Progenitor cell of endocrine pancreas (in vitro differentiated cells): ENCODE data around the gene SEMA6D. TPM values are rescaled to one million over a fixed set of nuclear protein-coding genes. Genes with fewer than 3 reads are reported as not detected.

ENCODE experiments used
- DNase-seq: peaks from one replicate; pipeline ENCODE4 v3.0.0; 2021; ENCODE audit warnings: low spot score; ENCODE audit not compliant: unreplicated experiment
- H3K27ac Mint-ChIP-seq: 2 replicates; pipeline ENCODE4 v1.8.0; 2021; ENCODE audit warnings: mild to moderate bottlenecking, moderate library complexity, mixed read lengths
- H3K27me3 Mint-ChIP-seq: 2 replicates; pipeline ENCODE4 v1.8.0; 2021; ENCODE audit warnings: mixed read lengths
- H3K36me3 Mint-ChIP-seq: 2 replicates; pipeline ENCODE4 v1.8.0; 2022; ENCODE audit warnings: mixed read lengths; ENCODE audit not compliant: insufficient read depth
- H3K4me1 Mint-ChIP-seq: 2 replicates; pipeline ENCODE4 v1.8.0; 2021; ENCODE audit warnings: low read depth, mixed read lengths
- H3K4me3 Mint-ChIP-seq: 2 replicates; pipeline ENCODE4 v1.8.0; 2021; ENCODE audit warnings: low read depth, mild to moderate bottlenecking, moderate library complexity, mixed read lengths
- H3K9me3 Mint-ChIP-seq: 2 replicates; pipeline ENCODE4 v1.8.0; 2021; ENCODE audit warnings: low read depth, mixed read lengths
- total RNA-seq: library from RNA; stranded (reverse); gene quantifications from 2 replicates; pipeline ENCODE4 v1.2.1, GENCODE V29; 2021
- TF ChIP-seq, protein P1 (sequence below): fragments of 200-600 bp; sonication (generic); IDR thresholded peaks from one replicate; pipeline ENCODE4 v1.5.0; 2021; ENCODE audit warnings: antibody characterized with exemption, mild to moderate bottlenecking; ENCODE audit not compliant: unreplicated experiment

The SEMA6D gene
- total RNA-seq, 1 donor from 2014 or later, result 10.6 TPM

DNA sequence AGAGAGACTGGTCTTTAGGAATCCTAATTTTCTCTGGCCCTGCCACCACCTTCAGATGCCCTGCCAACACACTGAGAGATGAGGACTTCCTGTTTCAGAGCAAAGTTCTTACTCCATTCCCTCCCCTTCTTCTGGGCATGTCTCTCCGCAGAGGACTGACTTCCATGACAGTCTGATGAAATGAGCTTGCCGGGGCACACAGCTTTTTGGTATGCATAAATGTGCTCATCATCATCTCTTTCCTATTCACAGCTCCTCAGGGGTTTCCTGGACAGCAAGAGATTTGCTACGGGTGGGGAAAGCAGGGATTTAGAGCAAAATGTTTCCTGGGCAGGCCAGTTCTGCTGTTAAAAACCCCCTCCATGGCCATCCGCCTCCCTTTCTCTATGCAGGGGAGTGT lies 27.6 kb upstream of the SEMA6D start:
- Mint-ChIP-seq H3K4me1 (no peaks in the 10 kb centered on the region), H3K27me3 (peaks cover 2% of the 10 kb centered on the region), H3K4me3 (no peak overlapping the region), H3K36me3 (no peaks in the 10 kb centered on the region), H3K27ac (no peak overlapping the region), H3K9me3 (no peaks in the 10 kb centered on the region)
- TF ChIP-seq, protein P1, sequence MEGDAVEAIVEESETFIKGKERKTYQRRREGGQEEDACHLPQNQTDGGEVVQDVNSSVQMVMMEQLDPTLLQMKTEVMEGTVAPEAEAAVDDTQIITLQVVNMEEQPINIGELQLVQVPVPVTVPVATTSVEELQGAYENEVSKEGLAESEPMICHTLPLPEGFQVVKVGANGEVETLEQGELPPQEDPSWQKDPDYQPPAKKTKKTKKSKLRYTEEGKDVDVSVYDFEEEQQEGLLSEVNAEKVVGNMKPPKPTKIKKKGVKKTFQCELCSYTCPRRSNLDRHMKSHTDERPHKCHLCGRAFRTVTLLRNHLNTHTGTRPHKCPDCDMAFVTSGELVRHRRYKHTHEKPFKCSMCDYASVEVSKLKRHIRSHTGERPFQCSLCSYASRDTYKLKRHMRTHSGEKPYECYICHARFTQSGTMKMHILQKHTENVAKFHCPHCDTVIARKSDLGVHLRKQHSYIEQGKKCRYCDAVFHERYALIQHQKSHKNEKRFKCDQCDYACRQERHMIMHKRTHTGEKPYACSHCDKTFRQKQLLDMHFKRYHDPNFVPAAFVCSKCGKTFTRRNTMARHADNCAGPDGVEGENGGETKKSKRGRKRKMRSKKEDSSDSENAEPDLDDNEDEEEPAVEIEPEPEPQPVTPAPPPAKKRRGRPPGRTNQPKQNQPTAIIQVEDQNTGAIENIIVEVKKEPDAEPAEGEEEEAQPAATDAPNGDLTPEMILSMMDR, result no peak
- DNase-seq, result no peak

- H3K27me3 Mint-ChIP-seq, result no peaks in the 10 kb centered on the region
- no peak overlapping the region for H3K27ac Mint-ChIP-seq
- no peaks in the 10 kb centered on the region for H3K36me3 Mint-ChIP-seq
- DNase-seq, result no peak
- TF ChIP-seq, protein P1, result no peak
- H3K9me3 Mint-ChIP-seq, result no peaks in the 10 kb centered on the region
- no peaks in the 10 kb centered on the region for H3K4me1 Mint-ChIP-seq
- no peak overlapping the region for H3K4me3 Mint-ChIP-seq
These were observed 25.4 kb upstream of the SEMA6D start for GRCh38 chr15:47691882-47692281.

- H3K27ac Mint-ChIP-seq, result no peak overlapping the region
- no peaks in the 10 kb centered on the region for H3K4me1 Mint-ChIP-seq
- H3K4me3 Mint-ChIP-seq, result no peak overlapping the region
These were observed 21.0 kb upstream of the SEMA6D start for GRCh38 chr15:47696351-47696750.

DNA sequence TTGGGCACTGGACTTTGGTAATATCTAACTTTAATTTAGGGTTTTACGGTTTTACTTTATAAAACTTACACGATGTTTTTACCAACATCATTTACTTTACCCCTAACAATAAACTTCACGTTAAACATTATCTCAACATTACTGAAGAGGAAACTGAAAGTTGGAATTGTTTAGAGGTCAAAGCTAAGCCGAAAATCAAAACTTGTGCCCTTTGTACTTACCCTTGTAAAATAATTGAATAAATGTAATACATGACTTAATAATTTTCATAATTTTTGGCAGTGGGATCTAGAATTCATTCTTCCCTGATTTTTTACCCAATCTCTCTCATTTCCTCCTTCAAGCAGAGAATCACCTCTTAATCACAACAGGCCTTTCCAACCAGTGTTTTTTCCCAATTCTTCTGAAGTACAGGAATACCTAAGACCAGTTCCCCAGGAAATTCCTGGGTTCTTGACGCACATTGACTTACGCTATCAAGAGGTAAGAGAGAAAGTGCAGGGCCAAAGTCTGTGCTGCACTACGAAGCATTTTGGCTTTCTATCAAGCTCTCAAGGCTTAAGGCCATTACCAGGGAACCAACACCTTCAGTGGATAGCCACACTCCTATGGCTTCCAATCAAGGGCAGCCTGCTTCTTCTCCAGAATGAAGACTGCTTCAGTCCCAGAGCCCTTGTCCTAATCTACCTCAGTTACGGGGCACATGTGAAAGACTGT lies 11.9 kb upstream of the SEMA6D start:
- H3K9me3 Mint-ChIP-seq, result no peaks in the 10 kb centered on the region
- H3K27ac Mint-ChIP-seq, result no peak overlapping the region
- DNase-seq, result no peak
- peaks cover 2% of the 10 kb centered on the region for H3K27me3 Mint-ChIP-seq
- no peaks in the 10 kb centered on the region for H3K4me1 Mint-ChIP-seq
- no peaks in the 10 kb centered on the region for H3K36me3 Mint-ChIP-seq
- no peak overlapping the region for H3K4me3 Mint-ChIP-seq
- TF ChIP-seq, protein P1, result no peak

More at GRCh38 chr15:47696351-47696750, 21.0 kb upstream of the SEMA6D start:
- Mint-ChIP-seq H3K27me3 (no peaks in the 10 kb centered on the region), H3K9me3 (peaks cover 2% of the 10 kb centered on the region), H3K36me3 (no peaks in the 10 kb centered on the region)
- TF ChIP-seq, protein P1, result no peak
- DNase-seq, result no peak

GRCh38 chr15:47707391-47707790 lies 9.9 kb upstream of the SEMA6D start:
- Mint-ChIP-seq H3K27ac (no peak overlapping the region), H3K4me1 (no peaks in the 10 kb centered on the region), H3K36me3 (no peaks in the 10 kb centered on the region), H3K9me3 (no peaks in the 10 kb centered on the region), H3K4me3 (no peak overlapping the region), H3K27me3 (peaks cover 2% of the 10 kb centered on the region)
- TF ChIP-seq, protein P1, result no peak
- DNase-seq, result no peak
